Measurements from ENCODE around the gene POLR2H. TPM values are rescaled to one million over a fixed set of nuclear protein-coding genes. Genes with fewer than 3 reads are reported as not detected.

POLR2H gene
- polyA plus RNA-seq, 4 donors: 124 to 346 (median 204) TPM

GRCh38 chr3:184352149-184352785 lies 9.2 kb upstream of the POLR2H start:
- FAIRE-seq: no peak
- H3K27me3 ChIP-seq (ENCODE audit: control insufficient read depth in 3 of 3, insufficient read depth in 3 of 3, low read length in 3 of 3): no peaks in the 10 kb centered on the region
- H3K4me3 ChIP-seq (ENCODE audit: low read depth in 1 of 3, low read length in 3 of 3): peak overlapping the region in 1 of 3 donors; percentile 28
- peaks cover 0 to 82% (median 0%) of the 10 kb centered on the region in 3 donors for H3K36me3 ChIP-seq (ENCODE audit: control insufficient read depth in 3 of 3, insufficient read depth in 2 of 3, low read depth in 1 of 3, low read length in 3 of 3)
- WGBS, 3 donors: 25 to 61% (median 38%) methylated on average over 15 of the region's 15 CpGs
- peak; percentile 93 to 99 for DNase-seq
- no peaks in the 10 kb centered on the region for H3K9me3 ChIP-seq (ENCODE audit: control insufficient read depth in 2 of 2, insufficient read depth in 1 of 2, low read depth in 1 of 2, low read length in 1 of 2)
- peaks cover 4 to 18% (median 8%) of the 10 kb centered on the region in 3 donors for H3K4me1 ChIP-seq (ENCODE audit: control insufficient read depth in 3 of 3, insufficient read depth in 2 of 3, low read depth in 1 of 3, low read length in 2 of 3)
- H3K27ac ChIP-seq (ENCODE audit: low read depth in 1 of 3, low read length in 2 of 3): peak overlapping the region; percentile 74 to 92 (median 89)

GRCh38 chr3:184352897-184353545 lies 8.5 kb upstream of the POLR2H start:
- no peaks in the 10 kb centered on the region for H3K27me3 ChIP-seq (ENCODE audit: control insufficient read depth in 3 of 3, insufficient read depth in 3 of 3, low read length in 3 of 3)
- H3K27ac ChIP-seq (ENCODE audit: low read depth in 1 of 3, low read length in 2 of 3): peak overlapping the region; percentile 74 to 92 (median 89)
- H3K4me3 ChIP-seq (ENCODE audit: low read depth in 1 of 3, low read length in 3 of 3): no peak overlapping the region
- peaks cover 4 to 18% (median 8%) of the 10 kb centered on the region in 3 donors for H3K4me1 ChIP-seq (ENCODE audit: control insufficient read depth in 3 of 3, insufficient read depth in 2 of 3, low read depth in 1 of 3, low read length in 2 of 3)
- DNase-seq: no peak
- peaks cover 0 to 86% (median 2%) of the 10 kb centered on the region in 3 donors for H3K36me3 ChIP-seq (ENCODE audit: control insufficient read depth in 3 of 3, insufficient read depth in 2 of 3, low read depth in 1 of 3, low read length in 3 of 3)
- no peaks in the 10 kb centered on the region for H3K9me3 ChIP-seq (ENCODE audit: control insufficient read depth in 2 of 2, insufficient read depth in 1 of 2, low read depth in 1 of 2, low read length in 1 of 2)
- 62 to 78% (median 76%) methylated on average over 11 of the region's 11 CpGs for whole genome bisulfite sequencing, 3 donors
- no peak for FAIRE-seq

GRCh38 chr3:184353546-184353941 lies 8.0 kb upstream of the POLR2H start:
- WGBS, 3 donors: 94 to 95% (median 94%) methylated on average over 11 of the region's 11 CpGs
- DNase-seq (no peak), FAIRE-seq (no peak)
- no peaks in the 10 kb centered on the region for H3K27me3 ChIP-seq (ENCODE audit: control insufficient read depth in 3 of 3, insufficient read depth in 3 of 3, low read length in 3 of 3)
- no peaks in the 10 kb centered on the region for H3K9me3 ChIP-seq (ENCODE audit: control insufficient read depth in 2 of 2, insufficient read depth in 1 of 2, low read depth in 1 of 2, low read length in 1 of 2)
- no peak overlapping the region for H3K4me3 ChIP-seq (ENCODE audit: low read depth in 1 of 3, low read length in 3 of 3)
- no peak overlapping the region for H3K27ac ChIP-seq (ENCODE audit: low read depth in 1 of 3, low read length in 2 of 3)
- peaks cover 0 to 89% (median 2%) of the 10 kb centered on the region in 3 donors for H3K36me3 ChIP-seq (ENCODE audit: control insufficient read depth in 3 of 3, insufficient read depth in 2 of 3, low read depth in 1 of 3, low read length in 3 of 3)
- peaks cover 4 to 18% (median 8%) of the 10 kb centered on the region in 3 donors for H3K4me1 ChIP-seq (ENCODE audit: control insufficient read depth in 3 of 3, insufficient read depth in 2 of 3, low read depth in 1 of 3, low read length in 2 of 3)

DNA sequence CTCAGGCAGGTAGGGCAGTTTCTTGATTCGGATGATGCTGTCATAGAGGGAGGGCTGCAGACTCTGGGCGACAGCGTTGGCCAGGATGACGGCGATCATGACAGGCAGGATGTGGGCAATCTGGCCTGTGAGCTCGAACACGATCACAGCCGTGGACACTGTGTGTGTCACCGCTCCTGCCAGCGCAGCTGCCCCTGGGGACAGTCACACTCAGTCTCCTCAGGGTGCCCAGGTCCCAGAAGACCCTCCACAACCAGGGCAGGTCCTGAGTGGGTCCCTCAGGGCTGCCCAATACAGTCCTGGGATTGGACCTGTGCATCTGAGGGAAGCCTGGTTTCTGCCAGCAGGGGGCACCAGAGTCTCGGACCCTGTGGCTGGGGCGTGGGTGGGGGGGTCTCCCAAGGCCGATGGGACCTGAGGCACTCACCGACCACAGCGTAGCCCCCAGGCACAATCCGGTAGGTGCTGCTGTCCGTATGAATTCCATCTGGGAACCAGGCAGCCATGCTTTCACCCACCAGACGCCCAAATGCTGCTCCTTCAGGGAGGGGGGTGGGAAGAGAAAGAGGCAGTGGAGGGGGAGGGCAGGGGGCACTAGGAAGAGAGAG lies 7.3 kb upstream of the POLR2H start:
- no peak for FAIRE-seq
- Histone ChIP-seq H3K27ac (ENCODE audit: low read depth in 1 of 3, low read length in 2 of 3) (no peak overlapping the region), H3K36me3 (ENCODE audit: control insufficient read depth in 3 of 3, insufficient read depth in 2 of 3, low read depth in 1 of 3, low read length in 3 of 3) (peaks cover 0 to 89% (median 2%) of the 10 kb centered on the region in 3 donors), H3K4me3 (ENCODE audit: low read depth in 1 of 3, low read length in 3 of 3) (no peak overlapping the region), H3K27me3 (ENCODE audit: control insufficient read depth in 3 of 3, insufficient read depth in 3 of 3, low read length in 3 of 3) (no peaks in the 10 kb centered on the region), H3K9me3 (ENCODE audit: control insufficient read depth in 2 of 2, insufficient read depth in 1 of 2, low read depth in 1 of 2, low read length in 1 of 2) (no peaks in the 10 kb centered on the region), H3K4me1 (ENCODE audit: control insufficient read depth in 3 of 3, insufficient read depth in 2 of 3, low read depth in 1 of 3, low read length in 2 of 3) (peaks cover 4 to 18% (median 8%) of the 10 kb centered on the region in 3 donors)
- WGBS, 3 donors: 38 to 57% (median 53%) methylated on average over 18 of the region's 18 CpGs
- peak; percentile 38 to 67 for DNase-seq

DNA sequence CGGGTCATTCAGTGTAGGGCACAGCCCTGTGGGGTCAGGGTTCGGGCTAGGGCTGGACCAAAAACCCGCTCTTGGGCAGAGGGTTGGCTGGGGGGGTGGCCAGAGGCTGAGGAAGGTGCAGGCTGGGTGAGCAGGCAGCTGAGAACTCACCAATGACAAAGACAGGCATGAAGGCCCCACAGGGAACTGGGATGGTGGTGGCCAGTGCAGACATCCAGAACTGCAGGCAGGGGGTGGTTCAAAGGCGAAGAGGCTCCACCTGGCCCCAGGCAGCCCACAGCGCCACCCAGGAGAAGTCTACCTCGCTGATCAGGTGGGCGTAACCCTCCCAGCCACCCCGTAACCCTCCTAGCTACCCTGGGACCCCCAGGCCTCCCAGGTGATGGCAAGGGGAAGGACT lies 6.8 kb upstream of the POLR2H start:
- 76 to 80% (median 78%) methylated on average over 8 of the region's 8 CpGs for WGBS, 3 donors
- Histone ChIP-seq H3K36me3 (ENCODE audit: control insufficient read depth in 3 of 3, insufficient read depth in 2 of 3, low read depth in 1 of 3, low read length in 3 of 3) (peaks cover 0 to 90% (median 2%) of the 10 kb centered on the region in 3 donors), H3K4me3 (ENCODE audit: low read depth in 1 of 3, low read length in 3 of 3) (no peak overlapping the region), H3K9me3 (ENCODE audit: control insufficient read depth in 2 of 2, insufficient read depth in 1 of 2, low read depth in 1 of 2, low read length in 1 of 2) (no peaks in the 10 kb centered on the region), H3K27me3 (ENCODE audit: control insufficient read depth in 3 of 3, insufficient read depth in 3 of 3, low read length in 3 of 3) (no peaks in the 10 kb centered on the region), H3K4me1 (ENCODE audit: control insufficient read depth in 3 of 3, insufficient read depth in 2 of 3, low read depth in 1 of 3, low read length in 2 of 3) (peaks cover 4 to 20% (median 8%) of the 10 kb centered on the region in 3 donors), H3K27ac (ENCODE audit: low read depth in 1 of 3, low read length in 2 of 3) (no peak overlapping the region)
- no peak for FAIRE-seq
- DNase-seq: no peak

GRCh38 chr3:184355261-184356040 lies 6.1 kb upstream of the POLR2H start:
- no peak for FAIRE-seq
- no peak for DNase-seq
- Histone ChIP-seq H3K4me3 (ENCODE audit: low read depth in 1 of 3, low read length in 3 of 3) (no peak overlapping the region), H3K9me3 (ENCODE audit: control insufficient read depth in 2 of 2, insufficient read depth in 1 of 2, low read depth in 1 of 2, low read length in 1 of 2) (no peaks in the 10 kb centered on the region), H3K27me3 (ENCODE audit: control insufficient read depth in 3 of 3, insufficient read depth in 3 of 3, low read length in 3 of 3) (no peaks in the 10 kb centered on the region), H3K4me1 (ENCODE audit: control insufficient read depth in 3 of 3, insufficient read depth in 2 of 3, low read depth in 1 of 3, low read length in 2 of 3) (peaks cover 4 to 26% (median 8%) of the 10 kb centered on the region in 3 donors), H3K27ac (ENCODE audit: low read depth in 1 of 3, low read length in 2 of 3) (no peak overlapping the region), H3K36me3 (ENCODE audit: control insufficient read depth in 3 of 3, insufficient read depth in 2 of 3, low read depth in 1 of 3, low read length in 3 of 3) (peaks cover 0 to 86% (median 2%) of the 10 kb centered on the region in 3 donors)
- 81 to 85% (median 82%) methylated on average over 18 of the region's 18 CpGs for WGBS, 3 donors

- H3K4me3 ChIP-seq (ENCODE audit: low read depth in 1 of 3, low read length in 3 of 3): no peak overlapping the region
- H3K27ac ChIP-seq (ENCODE audit: low read depth in 1 of 3, low read length in 2 of 3): no peak overlapping the region
- peaks cover 0 to 21% (median 2%) of the 10 kb centered on the region in 3 donors for H3K4me1 ChIP-seq (ENCODE audit: control insufficient read depth in 3 of 3, insufficient read depth in 2 of 3, low read depth in 1 of 3, low read length in 2 of 3)
- FAIRE-seq (no peak), DNase-seq (no peak)
- peaks cover 0 to 70% (median 2%) of the 10 kb centered on the region in 3 donors for H3K36me3 ChIP-seq (ENCODE audit: control insufficient read depth in 3 of 3, insufficient read depth in 2 of 3, low read depth in 1 of 3, low read length in 3 of 3)
- WGBS, 3 donors: 93 to 94% (median 93%) methylated on average over 24 of the region's 24 CpGs
- no peaks in the 10 kb centered on the region for H3K9me3 ChIP-seq (ENCODE audit: control insufficient read depth in 2 of 2, insufficient read depth in 1 of 2, low read depth in 1 of 2, low read length in 1 of 2)
- H3K27me3 ChIP-seq (ENCODE audit: control insufficient read depth in 3 of 3, insufficient read depth in 3 of 3, low read length in 3 of 3): no peaks in the 10 kb centered on the region
These were observed 4.0 kb upstream of the POLR2H start for GRCh38 chr3:184357248-184358123.
